NCI-H748 (cell line): Measurements from ENCODE around the gene METTL15.
A peak's percentile ranks its signal among the peaks of the same experiment; 100 is the strongest.
"Not testable (repeated sequence)": the region's sequence is repeated elsewhere in the genome, so short reads cannot be mapped to it uniquely, and the experiment has no call there.

Source experiments
- DNase-seq: peaks from one replicate; lab custom pipeline; 2025; ENCODE audit not compliant: unreplicated experiment; lab: John Stamatoyannopoulos, UW

The METTL15 gene

DNA sequence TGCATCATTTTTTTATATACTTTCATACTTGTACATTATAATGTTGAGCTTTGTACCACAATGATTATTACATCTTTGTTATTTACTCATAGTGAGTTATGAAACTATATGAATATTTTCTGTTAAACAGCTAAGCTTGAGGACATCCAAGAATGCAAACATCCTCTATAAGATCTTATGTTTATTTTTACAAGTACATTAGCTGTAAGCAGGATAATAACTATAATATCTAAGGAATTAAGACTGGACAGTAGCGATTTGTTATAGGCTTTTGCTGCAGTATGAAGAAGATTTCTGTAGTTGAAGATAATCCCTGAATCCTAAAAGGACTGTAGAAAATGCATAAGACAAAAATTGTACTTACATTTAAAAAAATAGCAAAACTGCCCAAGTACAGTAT lies 176.0 kb downstream of the METTL15 start:
- DNase-seq = no peak

DNA sequence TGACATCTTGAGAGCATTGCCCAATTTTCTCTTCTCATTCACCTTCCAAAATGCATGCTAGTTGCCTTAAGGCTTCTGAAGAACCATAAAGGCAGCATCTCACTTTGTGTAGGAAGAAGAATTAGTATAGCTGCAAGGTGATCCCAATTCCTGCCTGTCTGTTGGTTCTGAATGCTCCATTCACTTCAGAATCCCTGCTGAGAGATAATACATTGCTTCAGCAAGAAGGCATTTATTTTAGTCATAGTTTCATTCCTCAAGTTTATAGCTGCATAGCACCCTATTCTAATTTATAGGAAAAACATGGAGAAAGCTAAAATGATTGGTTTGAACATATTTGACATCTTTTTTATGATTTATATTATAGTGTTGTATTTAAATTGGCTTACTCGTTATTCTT lies 181.3 kb downstream of the METTL15 start:
- DNase-seq = no peak

DNA sequence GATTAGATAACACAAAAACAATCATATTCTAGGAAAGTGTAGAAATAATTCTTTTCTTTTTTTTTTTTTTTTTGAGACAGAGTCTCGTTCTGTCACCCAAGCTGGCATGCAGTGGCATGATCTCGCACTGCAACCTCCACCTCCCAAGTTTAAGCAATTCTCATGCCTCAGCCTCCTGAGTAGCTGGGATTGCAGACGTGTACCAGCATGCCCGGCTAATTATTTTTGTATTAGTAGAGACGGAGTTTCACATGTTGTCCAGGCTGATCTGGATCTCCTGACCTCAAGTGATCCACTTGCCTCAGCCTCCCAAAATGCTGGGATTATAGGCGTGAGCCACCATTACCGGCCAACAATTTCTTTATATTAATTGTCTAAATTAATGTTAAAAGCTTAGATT lies 182.8 kb downstream of the METTL15 start:
- not testable (repeated sequence) for DNase-seq

DNA sequence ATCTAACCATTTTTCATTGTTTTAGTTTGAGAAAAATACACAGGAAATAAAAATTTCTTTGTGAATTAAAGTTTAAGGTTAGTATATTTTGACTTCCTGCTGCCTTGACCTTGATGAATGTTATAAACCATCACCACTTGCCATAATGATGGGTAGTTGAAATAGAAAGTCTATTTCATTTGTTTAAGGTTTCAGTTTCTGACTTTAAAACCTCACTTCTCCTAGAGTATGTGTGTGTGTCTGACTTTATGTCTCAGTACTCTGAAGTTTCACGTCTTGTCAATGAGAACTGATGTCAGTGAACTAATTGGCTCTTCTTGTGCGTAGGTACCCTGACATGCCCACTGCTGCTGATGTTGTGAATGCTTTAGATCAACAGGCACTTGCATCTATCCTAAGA lies 188.2 kb downstream of the METTL15 start:
- no peak for DNase-seq

GRCh38 chr11:28298209-28298608 lies 190.0 kb downstream of the METTL15 start:
- no peak for DNase-seq

DNA sequence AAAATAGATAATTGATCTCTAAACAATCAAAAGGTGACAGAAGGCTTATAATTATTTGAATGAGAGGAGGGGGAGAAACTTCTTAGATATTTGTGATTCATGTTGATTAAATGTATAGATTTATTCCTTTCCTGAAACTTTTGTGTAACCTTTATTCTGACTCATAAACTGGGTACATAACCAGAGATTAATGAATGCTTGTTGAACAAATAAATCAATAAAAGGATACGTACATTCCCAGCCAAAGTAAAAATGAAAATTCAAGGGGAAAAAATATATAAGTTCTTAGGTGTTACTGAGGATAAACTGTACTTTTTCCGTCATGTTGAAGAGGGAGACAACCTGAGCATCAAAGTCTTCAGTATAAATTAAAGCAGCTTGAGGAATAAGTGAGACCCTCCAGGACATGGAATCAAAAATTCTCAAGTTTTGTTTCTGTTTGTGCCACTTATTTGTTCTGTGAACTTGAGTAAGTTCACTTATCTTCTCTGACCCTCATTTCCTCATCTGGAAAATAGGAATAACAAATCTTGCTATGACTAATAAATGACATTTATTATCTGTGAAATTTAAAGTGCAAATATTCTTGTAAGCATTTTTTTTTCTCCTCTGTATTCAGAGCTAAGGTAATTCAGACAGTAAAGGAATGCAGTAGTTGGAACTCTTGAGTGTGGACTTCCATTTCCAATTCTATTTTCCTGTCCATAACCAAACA lies 195.4 kb downstream of the METTL15 start:
- no peak for DNase-seq

- DNase-seq = no peak
Observed at GRCh38 chr11:28315440-28315839, 207.3 kb downstream of the METTL15 start.

DNA sequence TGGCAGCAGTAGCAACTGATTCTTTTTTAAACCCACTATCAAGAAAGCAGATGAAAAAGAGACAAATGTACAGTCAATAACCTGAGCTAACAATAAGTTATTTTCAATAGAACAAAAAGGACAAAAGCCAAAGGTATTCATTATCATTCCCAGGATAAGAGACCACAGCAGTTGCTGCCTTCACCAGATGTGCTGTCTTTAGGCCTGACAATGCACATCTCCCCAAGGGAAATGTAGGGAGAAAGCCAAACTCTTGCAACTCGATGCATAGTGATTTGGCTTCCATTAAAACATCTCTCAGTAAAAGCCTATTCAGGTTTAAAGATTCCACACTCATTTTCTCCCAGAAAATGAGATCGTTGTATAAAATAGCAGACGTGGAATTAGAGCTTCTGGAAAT lies 210.7 kb downstream of the METTL15 start:
- DNase-seq = no peak

- no peak for DNase-seq
Observed at GRCh38 chr11:28323621-28324020, 215.4 kb downstream of the METTL15 start.

DNA sequence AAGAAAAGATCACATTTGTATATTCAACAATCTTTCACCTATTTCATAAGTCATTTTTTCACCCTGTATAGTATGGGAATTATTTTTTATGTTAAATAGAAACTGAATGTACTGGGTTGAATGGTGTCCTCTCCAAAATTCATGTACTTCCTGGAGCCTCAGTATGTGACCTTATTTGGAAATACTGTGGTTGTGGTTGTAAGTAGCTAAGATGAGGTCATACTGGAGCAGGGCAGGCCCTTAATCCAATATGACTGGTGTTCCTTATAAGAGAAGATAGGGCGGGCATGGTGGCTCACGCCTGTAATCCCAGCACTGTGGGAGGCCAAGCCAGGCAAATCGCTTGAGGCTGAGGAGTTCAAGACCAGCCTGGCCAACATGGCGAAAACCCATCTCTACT lies 224.2 kb downstream of the METTL15 start:
- not testable (repeated sequence) for DNase-seq

GRCh38 chr11:28337701-28338100 lies 229.5 kb downstream of the METTL15 start:
- DNase-seq = no peak

DNA sequence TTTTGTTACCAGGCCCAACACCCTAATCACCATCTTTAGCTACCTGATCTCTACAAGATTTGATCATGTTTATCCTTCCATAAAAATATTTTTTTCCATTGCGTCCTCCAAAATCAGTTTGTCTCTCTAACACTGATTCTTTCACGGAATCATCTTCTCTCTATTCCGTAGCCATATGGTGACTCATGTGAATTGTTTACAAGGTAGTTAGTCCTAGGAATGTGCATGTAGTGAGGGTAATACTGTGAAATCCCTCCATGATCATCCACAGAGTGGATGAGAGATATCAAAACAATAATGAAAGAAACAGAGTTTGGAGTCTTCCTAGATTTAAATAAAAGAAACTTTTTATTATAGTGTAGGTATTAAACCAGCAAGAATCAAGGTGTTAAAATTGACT lies 230.2 kb downstream of the METTL15 start:
- no peak for DNase-seq

DNA sequence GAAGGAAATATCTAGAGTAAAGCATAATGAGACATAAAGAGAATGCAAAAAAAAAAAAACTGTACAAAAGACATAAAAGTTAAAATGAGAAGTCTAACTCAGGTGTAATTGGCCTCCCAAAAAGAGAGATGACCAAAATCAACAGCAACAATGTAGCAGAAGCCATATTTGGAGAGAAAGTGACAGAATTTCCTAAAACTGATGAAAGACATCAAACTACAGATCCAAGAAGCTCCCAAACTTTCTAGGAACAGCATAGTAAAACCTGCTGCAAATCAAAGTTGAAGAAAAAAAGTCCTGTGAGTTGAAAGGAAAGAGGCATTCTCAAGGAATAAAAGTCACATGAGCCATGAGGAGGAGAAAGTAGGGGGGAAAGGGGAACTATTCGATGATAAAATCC lies 231.3 kb downstream of the METTL15 start:
- no peak for DNase-seq

DNA sequence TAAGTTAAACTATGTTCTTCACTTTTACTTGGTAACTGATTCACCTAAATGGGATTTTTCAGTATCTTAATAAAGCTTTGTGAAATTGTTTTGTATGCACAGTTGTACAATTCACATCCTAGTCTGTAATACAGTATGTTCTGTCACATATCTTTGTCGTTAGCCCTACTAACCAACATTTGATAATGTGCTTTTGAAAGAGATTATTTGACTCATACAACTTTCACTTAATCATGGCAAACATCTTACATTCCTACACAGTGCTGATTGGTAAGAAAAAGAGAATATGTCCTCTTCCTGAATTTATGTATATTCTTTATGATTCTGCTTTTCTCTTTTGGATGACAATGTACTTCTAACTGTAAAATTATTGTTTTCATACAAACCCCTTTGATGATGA lies 234.5 kb downstream of the METTL15 start:
- no peak for DNase-seq

- no peak for DNase-seq
Observed at GRCh38 chr11:28343304-28344233, 235.4 kb downstream of the METTL15 start.

DNA sequence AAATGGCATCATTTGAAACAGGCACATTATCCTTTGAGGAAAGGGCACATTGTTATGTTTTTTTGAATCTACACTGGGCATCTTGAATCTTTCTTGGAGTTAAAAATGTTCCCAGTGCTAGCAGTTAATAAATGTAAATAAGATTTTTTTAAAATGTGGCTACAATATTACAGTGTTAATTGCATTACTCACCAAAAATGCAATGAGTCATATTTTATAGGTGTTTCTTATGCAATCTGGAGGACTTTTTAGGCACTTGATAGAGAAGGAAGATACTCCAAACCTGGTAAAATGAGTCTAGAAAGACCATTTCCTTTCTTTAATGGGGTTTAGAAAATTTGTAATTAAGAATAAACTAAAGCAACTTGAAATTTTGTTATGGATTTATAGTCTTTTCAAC lies 238.0 kb downstream of the METTL15 start:
- DNase-seq = no peak

DNA sequence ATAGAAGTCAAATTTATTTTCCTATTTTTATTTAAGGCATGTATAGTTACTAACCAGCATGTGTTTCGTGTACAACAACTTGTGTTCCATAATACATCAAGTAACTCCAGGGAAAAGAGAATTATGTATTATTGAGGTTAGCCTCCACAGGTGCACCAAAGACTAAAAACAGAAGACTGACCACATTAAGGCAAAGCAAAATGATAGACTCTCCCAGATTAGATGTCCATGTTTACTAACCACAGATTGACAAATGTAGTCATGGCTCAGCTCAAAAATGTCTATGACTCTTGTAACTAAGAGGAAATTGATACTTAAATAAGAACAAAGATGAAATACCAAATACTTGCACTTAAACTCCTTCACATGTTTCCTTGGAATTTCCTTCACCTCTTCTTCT lies 238.5 kb downstream of the METTL15 start:
- DNase-seq = no peak

DNA sequence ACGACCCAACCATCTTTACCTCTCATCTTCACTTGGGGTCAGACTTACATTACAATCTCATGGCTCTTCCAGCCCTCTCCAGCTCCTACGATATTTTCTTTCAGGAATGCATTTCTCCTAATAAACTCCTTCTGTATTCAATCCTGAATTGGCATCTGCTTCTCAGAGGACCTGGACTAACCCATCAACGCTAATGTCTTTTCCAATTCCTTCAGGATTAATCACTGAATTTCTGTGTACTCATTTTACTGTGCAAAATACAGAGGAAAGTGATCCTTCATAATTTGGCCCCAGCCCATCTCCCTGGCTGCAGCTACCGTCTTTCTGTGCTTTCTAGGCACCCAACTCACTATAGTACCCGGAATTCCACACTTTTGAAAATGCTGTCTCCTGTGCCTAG lies 239.2 kb downstream of the METTL15 start:
- DNase-seq = no peak

DNA sequence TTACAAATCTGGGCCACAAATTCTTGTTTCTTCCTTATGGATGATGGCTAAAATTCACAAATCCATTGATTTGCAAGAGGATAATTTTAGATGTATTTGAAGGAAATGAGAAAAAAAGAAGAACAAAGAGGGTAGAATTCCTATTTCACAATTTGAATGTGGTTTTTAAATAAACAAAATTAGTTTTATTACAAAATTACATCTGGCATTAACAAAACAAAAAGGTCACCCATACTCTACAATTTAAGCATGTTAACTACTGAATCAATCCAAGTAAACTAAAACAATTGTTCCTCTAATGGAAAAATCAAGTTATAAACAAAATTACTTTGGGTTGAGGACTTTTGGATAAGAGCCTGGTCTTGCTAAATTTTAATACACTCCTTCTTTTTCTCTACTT lies 242.0 kb downstream of the METTL15 start:
- DNase-seq = no peak

GRCh38 chr11:28353991-28354390 lies 245.8 kb downstream of the METTL15 start:
- DNase-seq = no peak

DNA sequence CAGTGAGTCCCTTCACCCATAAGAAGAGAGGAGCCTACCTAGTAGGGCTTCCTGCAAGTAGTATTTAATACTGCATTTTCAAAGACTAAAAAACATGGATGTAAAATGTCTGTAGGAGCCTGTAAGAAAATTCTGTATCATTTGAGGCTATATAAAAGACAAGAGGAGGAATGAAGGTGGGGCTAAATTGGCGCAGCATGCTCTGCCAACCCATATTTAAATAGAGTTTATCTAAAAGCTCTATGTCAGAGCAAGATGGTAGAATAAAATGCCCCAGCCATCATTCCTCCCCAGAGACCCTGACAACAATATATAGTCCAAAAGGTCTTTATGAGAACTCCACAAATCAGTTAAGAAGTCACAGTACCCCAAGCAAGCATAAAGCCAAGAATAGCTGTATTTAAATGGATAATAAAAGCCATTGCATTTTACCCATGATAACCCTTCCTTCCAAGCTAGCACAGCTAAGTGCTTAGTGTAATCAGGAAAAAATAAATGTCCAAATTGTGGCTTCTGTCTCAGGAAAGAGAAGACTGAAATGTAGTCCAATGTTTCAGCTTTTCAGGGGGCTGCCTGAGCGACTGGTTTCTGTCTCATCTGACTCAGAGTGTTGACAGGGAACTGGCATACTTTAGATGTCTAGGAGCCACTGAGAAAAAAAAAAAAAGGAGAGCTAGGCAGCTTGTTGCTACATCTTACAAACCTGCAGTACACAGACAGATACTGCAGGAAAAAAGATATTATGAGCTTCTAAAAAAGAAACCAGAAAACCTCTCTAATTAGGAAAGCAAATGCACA lies 258.6 kb downstream of the METTL15 start:
- no peak for DNase-seq

- peak; percentile 2 for DNase-seq
Observed at GRCh38 chr11:28378095-28378494, 269.9 kb downstream of the METTL15 start.
